ENCODE data around the gene LRBA. TPM values are rescaled to one million over a fixed set of nuclear protein-coding genes. Genes with fewer than 3 reads are reported as not detected.

The LRBA gene
- total and polyA plus RNA-seq, 9 of the 15 experiments (the other 6 are each of a cell fraction or from before 2014, with no cell fraction given): 24.2 to 88.7 (median 59.7) TPM

- TF ChIP-seq TSHZ1 (CRISPR knock-in tag; IDR thresholded peaks at IDR 0.05): no peak
Observed at GRCh38 chr4:150779707-150780106, 235.4 kb downstream of the LRBA start (continued).

GRCh38 chr4:150773729-150774449 is 241.2 kb downstream of the LRBA start:
- Histone ChIP-seq H3K27ac (ENCODE audit: extremely low read depth, low read depth, low read length) (no peak overlapping the region), H4K20me1 (replicated peaks; ENCODE audit: control insufficient read depth, insufficient read depth, low read length) (no peaks in the 10 kb centered on the region), H3K4me1 (replicated peaks in 1 of 2; ENCODE audit: control insufficient read depth in 2 of 2, insufficient read depth in 2 of 2, low read length in 2 of 2) (peaks cover 0 to 20% of the 10 kb centered on the region in 2 experiments; a peak in 2 of 5 replicates), H3K9me3 (replicated peaks; ENCODE audit: control insufficient read depth, insufficient read depth, low read depth, low read length) (no peaks in the 10 kb centered on the region), H3K9me1 (ENCODE audit: control insufficient read depth, insufficient read depth, low read length) (no peaks in the 10 kb centered on the region), H3K79me2 (ENCODE audit: control insufficient read depth, insufficient read depth, low read length) (no peaks in the 10 kb centered on the region), H3K9ac (ENCODE audit: insufficient read depth in 1 of 2, low read depth in 2 of 2, low read length in 2 of 2) (no peak overlapping the region), H2AFZ (ENCODE audit: low read depth, low read length) (no peak overlapping the region), H3K4me2 (ENCODE audit: insufficient read depth, low read length) (no peak overlapping the region; the same call in 1 of the 2 replicates), H3K27me3 (ENCODE audit: control insufficient read depth in 2 of 2, insufficient read depth in 2 of 2, low read length in 2 of 2) (no peaks in the 10 kb centered on the region), H3K36me3 (ENCODE audit: control insufficient read depth, insufficient read depth, low read length) (peaks cover 5% of the 10 kb centered on the region; the same call in 2 of the 3 replicates), H3K4me3 (no peak overlapping the region)
- CTCF ChIA-PET (ENCODE audit: low intra/inter-chr PET ratio): no interaction called here
- intact Hi-C loops (cut with micrococcal nuclease): loop anchor here (10.0 kb wide), 1 partner anchor 479 kb away; no protein-coding TSS in a partner anchor
- in situ Hi-C loops (cut with MboI): no loop called here
- no TSS peak for BruUV-seq (replicated peaks)
- DNase-seq (ENCODE audit: extremely low read depth in 1 of 4, low spot score in 3 of 4) (peak; percentile 9 to 66 (median 12)), ATAC-seq (peak; percentile 58), FAIRE-seq (peak; percentile 51)
- POLR2A ChIA-PET: interaction anchor here (0.7 kb wide), 1 partner anchor 10 kb away, joined by 3 read pairs; no protein-coding TSS in a partner anchor
- 27% methylated on average over 5 of the region's 5 CpGs for WGBS (ENCODE audit: insufficient coverage, low coverage, missing lambda C conversion rate)
- TF ChIP-seq BRCA1 (IDR thresholded peaks at IDR 0.05) (no peak), BRCA1 (CRISPR knock-in tag; IDR thresholded peaks at IDR 0.05) (no peak), MYC (IDR thresholded peaks at IDR 0.05; ENCODE audit: low read depth, low read length) (no peak), MYC (CRISPR knock-in tag; IDR thresholded peaks at IDR 0.05; ENCODE audit: borderline replicate concordance, low read depth) (no peak), NKRF (IDR thresholded peaks at IDR 0.05; ENCODE audit: borderline replicate concordance) (no peak), HNRNPK (IDR thresholded peaks at IDR 0.05; ENCODE audit: low read depth, low read length, poor library complexity, severe bottlenecking) (no peak), ETV5 (CRISPR knock-in tag; IDR thresholded peaks at IDR 0.05; ENCODE audit: low read depth) (no peak), RBM39 (optimal IDR thresholded peaks at IDR 0.05; ENCODE audit: low read depth, low read length) (no peak), MEF2A (IDR thresholded peaks at IDR 0.05; ENCODE audit: control insufficient read depth, low read depth, low read length) (no peak), TRIM24 (IDR thresholded peaks at IDR 0.05) (peak; percentile 84 to 85), NCOA1 (IDR thresholded peaks at IDR 0.05; ENCODE audit: low read depth) (peak; percentile 27; the same call in 1 of the 2 replicates), FOXP4 (CRISPR knock-in tag; IDR thresholded peaks at IDR 0.05; ENCODE audit: borderline replicate concordance) (no peak)

All from K562 (cell line).